ENCODE results near the gene KCNK10. TPM values are rescaled to one million over a fixed set of nuclear protein-coding genes. Genes with fewer than 3 reads are reported as not detected.

The KCNK10 gene
- polyA plus RNA-seq, 1 experiment: not detected

GRCh38 chr14:88258021-88258420 is 65.0 kb downstream of the KCNK10 start:
- no peaks in the 10 kb centered on the region for H3K27me3 ChIP-seq (ENCODE audit: control insufficient read depth, insufficient read depth, low read length)
- H3K36me3 ChIP-seq (ENCODE audit: control insufficient read depth, insufficient read depth, low read length): no peaks in the 10 kb centered on the region
- POLR2A ChIA-PET: no interaction called here
- CTCF ChIA-PET: no interaction called here
- H3K4me3 ChIP-seq (ENCODE audit: low read depth, low read length): no peak overlapping the region
- TF ChIP-seq, protein P1, sequence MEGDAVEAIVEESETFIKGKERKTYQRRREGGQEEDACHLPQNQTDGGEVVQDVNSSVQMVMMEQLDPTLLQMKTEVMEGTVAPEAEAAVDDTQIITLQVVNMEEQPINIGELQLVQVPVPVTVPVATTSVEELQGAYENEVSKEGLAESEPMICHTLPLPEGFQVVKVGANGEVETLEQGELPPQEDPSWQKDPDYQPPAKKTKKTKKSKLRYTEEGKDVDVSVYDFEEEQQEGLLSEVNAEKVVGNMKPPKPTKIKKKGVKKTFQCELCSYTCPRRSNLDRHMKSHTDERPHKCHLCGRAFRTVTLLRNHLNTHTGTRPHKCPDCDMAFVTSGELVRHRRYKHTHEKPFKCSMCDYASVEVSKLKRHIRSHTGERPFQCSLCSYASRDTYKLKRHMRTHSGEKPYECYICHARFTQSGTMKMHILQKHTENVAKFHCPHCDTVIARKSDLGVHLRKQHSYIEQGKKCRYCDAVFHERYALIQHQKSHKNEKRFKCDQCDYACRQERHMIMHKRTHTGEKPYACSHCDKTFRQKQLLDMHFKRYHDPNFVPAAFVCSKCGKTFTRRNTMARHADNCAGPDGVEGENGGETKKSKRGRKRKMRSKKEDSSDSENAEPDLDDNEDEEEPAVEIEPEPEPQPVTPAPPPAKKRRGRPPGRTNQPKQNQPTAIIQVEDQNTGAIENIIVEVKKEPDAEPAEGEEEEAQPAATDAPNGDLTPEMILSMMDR (IDR thresholded peaks at IDR 0.05; ENCODE audit: insufficient read depth, low read depth, low read length): no peak
- no peak for DNase-seq (ENCODE audit: low read depth)

DNA sequence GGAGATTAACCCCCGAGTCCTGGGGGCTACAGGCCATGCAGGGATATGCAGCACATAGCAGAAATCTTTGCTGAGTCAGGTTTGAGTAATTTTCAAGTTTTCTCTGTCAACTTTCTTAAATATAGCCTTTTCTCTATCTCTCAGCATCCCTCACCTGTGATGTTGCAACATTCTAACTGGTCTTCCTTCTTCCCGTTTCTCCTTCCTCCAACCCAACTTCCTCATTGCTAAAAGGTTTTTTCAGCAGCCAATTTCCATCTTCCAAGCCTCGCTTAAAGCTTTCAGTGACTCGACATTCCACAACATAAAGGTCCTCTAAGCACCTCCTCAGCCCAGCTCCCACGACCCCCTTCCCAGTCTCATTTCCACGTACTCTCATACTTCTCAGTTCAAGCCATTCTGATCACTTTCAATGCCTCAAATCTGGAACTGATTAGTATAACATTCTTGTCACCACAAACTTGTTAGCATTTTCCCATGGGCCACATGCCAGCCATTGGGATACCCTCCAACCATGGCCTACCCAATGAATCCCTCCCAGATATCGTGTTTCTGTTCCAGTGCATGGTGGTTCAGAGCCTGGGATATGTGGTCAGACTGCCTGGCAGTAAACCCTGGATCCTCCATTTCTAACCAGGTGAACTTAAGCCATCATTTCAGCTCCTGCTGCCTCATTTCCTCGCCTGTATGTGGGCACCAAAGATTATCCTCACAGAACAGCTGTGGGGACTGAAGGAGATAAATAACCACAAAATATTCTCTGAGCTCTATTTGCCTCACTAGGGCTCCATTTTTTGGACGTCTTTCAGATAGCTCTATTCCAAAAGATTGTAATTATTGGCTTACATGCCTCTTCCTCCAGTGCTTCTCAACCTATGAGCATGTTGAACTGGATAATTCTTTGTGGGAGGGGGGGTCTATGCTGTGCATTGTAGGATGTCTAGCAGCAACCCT is 65.8 kb downstream of the KCNK10 start:
- no peak overlapping the region for H3K4me3 ChIP-seq (ENCODE audit: low read depth, low read length)
- ChIA-PET POLR2A (no interaction called here), CTCF (no interaction called here)
- DNase-seq (ENCODE audit: low read depth): no peak
- H3K36me3 ChIP-seq (ENCODE audit: control insufficient read depth, insufficient read depth, low read length): no peaks in the 10 kb centered on the region
- TF ChIP-seq, protein P1 (IDR thresholded peaks at IDR 0.05; ENCODE audit: insufficient read depth, low read depth, low read length): no peak
- no peaks in the 10 kb centered on the region for H3K27me3 ChIP-seq (ENCODE audit: control insufficient read depth, insufficient read depth, low read length)

GRCh38 chr14:88255798-88256197 is 67.3 kb downstream of the KCNK10 start:
- ChIA-PET POLR2A (no interaction called here), CTCF (no interaction called here)
- Histone ChIP-seq H3K36me3 (ENCODE audit: control insufficient read depth, insufficient read depth, low read length) (no peaks in the 10 kb centered on the region), H3K27me3 (ENCODE audit: control insufficient read depth, insufficient read depth, low read length) (no peaks in the 10 kb centered on the region), H3K4me3 (ENCODE audit: low read depth, low read length) (no peak overlapping the region)
- TF ChIP-seq, protein P1 (IDR thresholded peaks at IDR 0.05; ENCODE audit: insufficient read depth, low read depth, low read length): no peak
- no peak for DNase-seq (ENCODE audit: low read depth)

DNA sequence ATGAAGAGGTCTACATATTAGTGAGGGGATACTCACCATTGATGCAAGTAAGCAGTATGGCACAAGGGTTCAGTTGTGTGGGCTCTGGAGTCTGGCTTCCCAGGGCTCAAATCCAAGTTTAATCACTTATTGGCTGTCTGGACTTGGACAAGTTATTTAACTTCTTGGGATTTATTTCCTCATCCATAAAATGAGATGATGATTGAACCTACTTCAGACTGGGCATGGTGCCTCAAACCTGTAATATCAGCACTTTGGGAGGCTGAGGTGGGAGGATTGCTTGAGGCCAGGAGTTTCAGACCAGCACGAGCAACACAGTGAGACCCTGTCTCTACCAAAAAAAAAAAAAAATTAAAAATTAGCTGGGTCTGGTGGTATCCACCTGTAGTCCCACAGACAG is 67.9 kb downstream of the KCNK10 start:
- CTCF ChIA-PET: no interaction called here
- POLR2A ChIA-PET: no interaction called here

GRCh38 chr14:88252498-88252897 is 70.6 kb downstream of the KCNK10 start:
- CTCF ChIA-PET: interaction anchor here (0.6 kb wide), 1 partner anchor 25 kb away, joined by 3 read pairs; no protein-coding TSS in a partner anchor
- TF ChIP-seq, protein P1 (IDR thresholded peaks at IDR 0.05; ENCODE audit: insufficient read depth, low read depth, low read length): no peak
- no peak for DNase-seq (ENCODE audit: low read depth)
- H3K4me3 ChIP-seq (ENCODE audit: low read depth, low read length): no peak overlapping the region
- no peaks in the 10 kb centered on the region for H3K36me3 ChIP-seq (ENCODE audit: control insufficient read depth, insufficient read depth, low read length)
- POLR2A ChIA-PET: no interaction called here
- H3K27me3 ChIP-seq (ENCODE audit: control insufficient read depth, insufficient read depth, low read length): no peaks in the 10 kb centered on the region

More for the DNA sequence above, 67.9 kb downstream of the KCNK10 start:
- Histone ChIP-seq H3K36me3 (ENCODE audit: control insufficient read depth, insufficient read depth, low read length) (no peaks in the 10 kb centered on the region), H3K27me3 (ENCODE audit: control insufficient read depth, insufficient read depth, low read length) (no peaks in the 10 kb centered on the region), H3K4me3 (ENCODE audit: low read depth, low read length) (no peak overlapping the region)
- DNase-seq (ENCODE audit: low read depth): no peak
- TF ChIP-seq, protein P1 (IDR thresholded peaks at IDR 0.05; ENCODE audit: insufficient read depth, low read depth, low read length): no peak
